K562 (cell line): ENCODE results near the gene TRIP10. TPM values are rescaled to one million over a fixed set of nuclear protein-coding genes. Genes with fewer than 3 reads are reported as not detected.
A peak's percentile ranks its signal among the peaks of the same experiment; 100 is the strongest.

Experiments used
- E2F3 ChIP-seq: fragments of 250-450 bp; sonication (Bioruptor Pico); IDR thresholded peaks from 2 replicates; pipeline ENCODE4 v1.4.0; 2020; ENCODE audit warnings: mild to moderate bottlenecking
- ELF4 ChIP-seq: fragments of 450-650 bp; formaldehyde crosslinking; IDR thresholded peaks from 2 replicates; pipeline ENCODE4 v1.4.0; 2022; ENCODE audit warnings: missing genetic modification characterization
- FOXA3 ChIP-seq, 2 experiments: fragments of 450-650 bp in 1 of 2; sonication (generic) in 1 of 2; formaldehyde crosslinking; IDR thresholded peaks in 1 of 2; conservative IDR thresholded peaks in 1 of 2; 2 replicates each; pipeline versions ENCODE4 v1.4.0 to v1.8.0; 2020 to 2022; ENCODE audit warnings: mild to moderate bottlenecking in 2 of 2, missing genetic modification reagents in 1 of 2
- JUND ChIP-seq, 2 experiments: IDR thresholded peaks; 2 replicates in 1 of 2; 3 replicates in 1 of 2; pipeline ENCODE4 v1.6.1; 2011; ENCODE audit warnings: borderline replicate concordance in 2 of 2, low read depth in 2 of 2, low read length in 2 of 2, improper control_type of control experiment in 1 of 2, missing biosample characterization in 1 of 2, missing genetic modification characterization in 1 of 2, missing genetic modification reagents in 1 of 2
- RCOR1 ChIP-seq, 2 experiments: IDR thresholded peaks; 2 replicates each; pipeline ENCODE4 v1.6.1; 2012; ENCODE audit warnings: low read depth in 2 of 2, low read length in 2 of 2, borderline replicate concordance in 1 of 2, improper control_type of control experiment in 1 of 2
- SOX6 ChIP-seq: fragments of 450-650 bp; IDR thresholded peaks from 2 replicates; pipeline ENCODE4 v1.6.1; 2014; ENCODE audit warnings: mild to moderate bottlenecking
- TCF3 ChIP-seq: sonication (generic); formaldehyde crosslinking; IDR thresholded peaks from 2 replicates; pipeline ENCODE4 v1.4.0; 2020; ENCODE audit warnings: mild to moderate bottlenecking, missing genetic modification reagents
- TEAD1 ChIP-seq, 2 experiments: fragments of 450-650 bp in 1 of 2; sonication (generic) in 1 of 2; formaldehyde crosslinking; IDR thresholded peaks; 2 replicates each; pipeline versions ENCODE4 v1.4.0 to v1.8.0; 2020 to 2022; ENCODE audit warnings: mild to moderate bottlenecking in 2 of 2, missing genetic modification reagents in 1 of 2
- polyA plus RNA-seq, 8 experiments: library from polyadenylated mRNA; depleted of rRNA in 4 of 8; stranded (reverse) in 5 of 8; unstranded in 3 of 8; fragments of >200 nt; fragmentation: Nextera tagmentation in 2 of 8; fragmentation: Illumina TruSeq in 1 of 8; extraction: Ambion mirVana in 2 of 8; extraction: Trizol in 1 of 8; gene quantifications; 2 replicates each; pipeline versions ENCODE4 v1.2.1 to v1.2.3, GENCODE V29; 2011 to 2014; ENCODE audit warnings: inconsistent platforms in 1 of 8, missing spikeins in 1 of 8
- total RNA-seq, 7 experiments: library from RNA; depleted of rRNA in 6 of 7; stranded (reverse); fragments of >200 nt in 6 of 7; fragmentation: Illumina TruSeq in 2 of 7; extraction: Trizol in 2 of 7; gene quantifications; 2 replicates each; pipeline versions ENCODE4 v1.2.1 to v1.2.3, GENCODE V29; 2011 to 2021; ENCODE audit warnings: low replicate concordance in 1 of 7
- TF ChIP-seq, protein P1 (sequence below): sonication (generic); formaldehyde crosslinking; IDR thresholded peaks from 2 replicates; pipeline ENCODE4 v1.8.1; 2023; ENCODE audit warnings: mild to moderate bottlenecking, missing genetic modification reagents
- TF ChIP-seq, protein P2 (sequence below): IDR thresholded peaks from 2 replicates; pipeline ENCODE4 v1.6.1; 2011; ENCODE audit warnings: borderline replicate concordance, low read depth, mild to moderate bottlenecking, moderate library complexity, low read length; ENCODE audit not compliant: insufficient read depth, poor library complexity, severe bottlenecking

The TRIP10 gene
- total and polyA plus RNA-seq, 9 of the 15 experiments (the other 6 are each of a cell fraction or from before 2014, with no cell fraction given), result 1.2 to 66.8 (median 36.1) TPM

DNA sequence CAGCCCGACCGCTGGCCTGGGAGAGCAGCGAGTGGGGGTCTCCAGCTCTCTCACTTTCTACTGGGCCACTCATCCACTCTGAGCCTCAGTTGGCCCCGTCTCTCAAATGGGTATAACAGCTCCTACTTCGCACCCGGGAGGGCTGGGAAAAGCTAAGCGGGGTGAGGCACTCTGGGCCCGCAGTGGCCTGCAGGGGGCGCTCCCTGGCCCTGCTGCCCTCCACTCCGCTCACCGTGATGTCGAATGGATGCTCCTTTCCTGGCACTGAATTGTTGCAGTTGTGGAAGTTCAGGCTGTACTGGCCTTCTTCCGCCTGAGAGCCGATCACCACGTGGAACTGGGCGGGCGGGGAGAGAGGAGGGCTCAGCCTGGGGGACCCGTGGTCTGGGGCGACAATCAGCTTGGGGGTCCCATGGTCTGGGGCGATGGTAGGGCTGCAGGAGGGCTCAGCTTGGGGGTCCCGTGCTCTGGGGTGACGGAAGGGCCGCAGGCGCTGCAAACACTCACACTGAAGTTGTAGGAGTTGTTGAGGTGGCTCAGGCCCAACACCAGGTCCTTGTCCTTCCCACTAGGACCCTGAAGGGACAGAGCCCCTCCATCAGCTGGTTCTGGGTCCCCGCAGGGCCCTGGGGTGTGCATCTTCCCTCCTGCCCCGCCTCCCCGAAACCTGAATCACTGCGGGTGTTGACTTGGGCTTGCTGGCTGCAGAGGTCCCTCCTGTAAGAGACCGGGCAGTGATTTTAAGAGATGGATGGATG is 6.0 kb upstream of the TRIP10 start (continued):
- TF ChIP-seq RCOR1 (IDR thresholded peaks at IDR 0.05; ENCODE audit: borderline replicate concordance in 1 of 2, low read depth in 2 of 2, low read length in 2 of 2) (peak; percentile 44 to 86; a peak in 3 of 4 replicates), TCF3 (CRISPR knock-in tag) (no peak), SOX6 (no peak), JUND (IDR thresholded peaks at IDR 0.05; ENCODE audit: borderline replicate concordance, low read depth, low read length) (no peak), JUND (tag; IDR thresholded peaks at IDR 0.05; ENCODE audit: borderline replicate concordance, low read depth, low read length) (no peak), FOXA3 (CRISPR knock-in tag; conservative IDR thresholded peaks at IDR 0.05 in 1 of 2, IDR thresholded peaks at IDR 0.05 in 1 of 2) (no peak), E2F3 (CRISPR knock-in tag) (no peak), TEAD1 (CRISPR knock-in tag; IDR thresholded peaks at IDR 0.05) (no peak), ELF4 (CRISPR knock-in tag) (no peak)
- TF ChIP-seq, protein P1, sequence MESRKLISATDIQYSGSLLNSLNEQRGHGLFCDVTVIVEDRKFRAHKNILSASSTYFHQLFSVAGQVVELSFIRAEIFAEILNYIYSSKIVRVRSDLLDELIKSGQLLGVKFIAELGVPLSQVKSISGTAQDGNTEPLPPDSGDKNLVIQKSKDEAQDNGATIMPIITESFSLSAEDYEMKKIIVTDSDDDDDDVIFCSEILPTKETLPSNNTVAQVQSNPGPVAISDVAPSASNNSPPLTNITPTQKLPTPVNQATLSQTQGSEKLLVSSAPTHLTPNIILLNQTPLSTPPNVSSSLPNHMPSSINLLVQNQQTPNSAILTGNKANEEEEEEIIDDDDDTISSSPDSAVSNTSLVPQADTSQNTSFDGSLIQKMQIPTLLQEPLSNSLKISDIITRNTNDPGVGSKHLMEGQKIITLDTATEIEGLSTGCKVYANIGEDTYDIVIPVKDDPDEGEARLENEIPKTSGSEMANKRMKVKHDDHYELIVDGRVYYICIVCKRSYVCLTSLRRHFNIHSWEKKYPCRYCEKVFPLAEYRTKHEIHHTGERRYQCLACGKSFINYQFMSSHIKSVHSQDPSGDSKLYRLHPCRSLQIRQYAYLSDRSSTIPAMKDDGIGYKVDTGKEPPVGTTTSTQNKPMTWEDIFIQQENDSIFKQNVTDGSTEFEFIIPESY (CRISPR knock-in tag), result peak; percentile 99
- TF ChIP-seq, protein P2, sequence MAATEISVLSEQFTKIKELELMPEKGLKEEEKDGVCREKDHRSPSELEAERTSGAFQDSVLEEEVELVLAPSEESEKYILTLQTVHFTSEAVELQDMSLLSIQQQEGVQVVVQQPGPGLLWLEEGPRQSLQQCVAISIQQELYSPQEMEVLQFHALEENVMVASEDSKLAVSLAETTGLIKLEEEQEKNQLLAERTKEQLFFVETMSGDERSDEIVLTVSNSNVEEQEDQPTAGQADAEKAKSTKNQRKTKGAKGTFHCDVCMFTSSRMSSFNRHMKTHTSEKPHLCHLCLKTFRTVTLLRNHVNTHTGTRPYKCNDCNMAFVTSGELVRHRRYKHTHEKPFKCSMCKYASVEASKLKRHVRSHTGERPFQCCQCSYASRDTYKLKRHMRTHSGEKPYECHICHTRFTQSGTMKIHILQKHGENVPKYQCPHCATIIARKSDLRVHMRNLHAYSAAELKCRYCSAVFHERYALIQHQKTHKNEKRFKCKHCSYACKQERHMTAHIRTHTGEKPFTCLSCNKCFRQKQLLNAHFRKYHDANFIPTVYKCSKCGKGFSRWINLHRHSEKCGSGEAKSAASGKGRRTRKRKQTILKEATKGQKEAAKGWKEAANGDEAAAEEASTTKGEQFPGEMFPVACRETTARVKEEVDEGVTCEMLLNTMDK, result peak; percentile 22
